Osteoblast (primary cell): ENCODE measurements around the gene HDAC1. TPM values are rescaled to one million over a fixed set of nuclear protein-coding genes. Genes with fewer than 3 reads are reported as not detected.

Experiments
- DNase-seq: peaks from one replicate; pipeline ENCODE4 v3.0.0; 2011; ENCODE audit warnings: low spot score, mixed read lengths; ENCODE audit not compliant: insufficient read length; ENCODE audit errors: missing footprints
- H2AFZ ChIP-seq: 2 replicates; pipeline ENCODE4 v1.6.0; 2011; ENCODE audit warnings: mild to moderate bottlenecking, low read length
- H3K27ac ChIP-seq: 2 replicates; pipeline ENCODE4 v1.5.1; 2011; ENCODE audit warnings: mild to moderate bottlenecking, low read depth, low read length, moderate library complexity
- H3K27me3 ChIP-seq: 2 replicates; pipeline ENCODE4 v1.6.0; 2012; ENCODE audit warnings: mild to moderate bottlenecking, control low read depth, inconsistent platforms, low read length, moderate library complexity; ENCODE audit not compliant: insufficient read depth
- H3K36me3 ChIP-seq: 2 replicates; pipeline ENCODE4 v1.5.1; 2011; ENCODE audit warnings: mild to moderate bottlenecking, low read length, control low read depth, moderate library complexity; ENCODE audit not compliant: insufficient read depth
- H3K4me1 ChIP-seq: 2 replicates; pipeline ENCODE4 v1.5.1; 2011; ENCODE audit warnings: mild to moderate bottlenecking, low read length, control low read depth, moderate library complexity; ENCODE audit not compliant: insufficient read depth
- H3K4me2 ChIP-seq: 2 replicates; pipeline ENCODE4 v1.6.0; 2011; ENCODE audit warnings: mild to moderate bottlenecking, low read length; ENCODE audit not compliant: insufficient read depth
- H3K4me3 ChIP-seq: fragments of 200-600 bp; sonication (generic); 3 replicates; pipeline ENCODE4 v1.5.1; 2012; ENCODE audit warnings: mild to moderate bottlenecking, low read length, inconsistent platforms; ENCODE audit not compliant: insufficient read depth
- H3K79me2 ChIP-seq: 2 replicates; pipeline ENCODE4 v1.6.0; 2012; ENCODE audit warnings: mild to moderate bottlenecking, low read length, control low read depth, inconsistent platforms; ENCODE audit not compliant: insufficient read depth
- H3K9me3 ChIP-seq: 2 replicates; pipeline ENCODE4 v1.5.1; 2011; ENCODE audit warnings: low read depth, low read length, control low read depth
- H4K20me1 ChIP-seq: 2 replicates; pipeline ENCODE4 v1.6.0; 2012; ENCODE audit warnings: mild to moderate bottlenecking, low read length, control low read depth; ENCODE audit not compliant: insufficient read depth
- CTCF ChIP-seq: IDR thresholded peaks from 2 replicates; pipeline ENCODE4 v1.5.1; 2011; ENCODE audit warnings: mild to moderate bottlenecking, low read depth, low read length, moderate library complexity; ENCODE audit errors: extremely low read depth
- small RNA-seq: library from RNA; depleted of rRNA; stranded (forward); fragments of <200 nt; gene quantifications from one replicate; pipeline ENCODE3, GENCODE V24; 2012
- total RNA-seq: library from RNA; depleted of rRNA; stranded (reverse); fragments of >200 nt; gene quantifications from 2 replicates; pipeline ENCODE4 v1.2.3, GENCODE V29; 2012

The HDAC1 gene
- total RNA-seq, 1 donor: 44.5 TPM

- H3K36me3 ChIP-seq: peaks cover 86% of the 10 kb centered on the region
- H3K9me3 ChIP-seq: no peaks in the 10 kb centered on the region
- no peak for DNase-seq
- no peak overlapping the region for H3K4me2 ChIP-seq
- no peaks in the 10 kb centered on the region for H3K79me2 ChIP-seq
- no peaks in the 10 kb centered on the region for H4K20me1 ChIP-seq
- no peak for TF ChIP-seq CTCF
- no peaks in the 10 kb centered on the region for H3K4me1 ChIP-seq
- H3K27ac ChIP-seq: no peak overlapping the region
- H2AFZ ChIP-seq: no peak overlapping the region
- no peaks in the 10 kb centered on the region for H3K27me3 ChIP-seq
- H3K4me3 ChIP-seq: no peak overlapping the region
These were observed 85.8 kb downstream of the HDAC1 start for GRCh38 chr1:32377541-32378220.

GRCh38 chr1:32380057-32380456 lies 88.2 kb downstream of the HDAC1 start:
- Histone ChIP-seq H3K4me3 (no peak overlapping the region), H3K4me2 (no peak overlapping the region), H3K4me1 (no peaks in the 10 kb centered on the region), H2AFZ (no peak overlapping the region), H3K27ac (no peak overlapping the region), H3K27me3 (no peaks in the 10 kb centered on the region), H3K36me3 (peaks cover 93% of the 10 kb centered on the region), H3K79me2 (no peaks in the 10 kb centered on the region), H4K20me1 (no peaks in the 10 kb centered on the region), H3K9me3 (no peaks in the 10 kb centered on the region)
- TF ChIP-seq CTCF: no peak
- DNase-seq: no peak

Small RNAs within 50 kb of the gene (small RNA-seq; reads per million reads assigned to genes)
- gene RF00017 (not detected), gene RF00019 (not detected)

Other genes starting within 250 kb of the HDAC1 start
- gene TMEM39B, start 219.1 kb upstream of the HDAC1 start, total RNA-seq: 4.7 and 5.6 TPM in 2 replicates
- gene KPNA6, start 184.0 kb upstream of the HDAC1 start, total RNA-seq: 64.8 and 65.5 TPM in 2 replicates
- 136 and 140 TPM in 2 replicates for gene TXLNA, start 112.4 kb upstream of the HDAC1 start, total RNA-seq
- 8.0 and 11.8 TPM in 2 replicates for gene CCDC28B, start 91.5 kb upstream of the HDAC1 start, total RNA-seq
- gene IQCC, start 86.4 kb upstream of the HDAC1 start, total RNA-seq: 1.8 TPM in 2 replicates
- under 0.01 TPM in 1 of 2 replicates, not detected in the other for gene DCDC2B, start 83.0 kb upstream of the HDAC1 start, total RNA-seq
- 21.5 and 24.2 TPM in 2 replicates for gene TMEM234, start 69.7 kb upstream of the HDAC1 start, total RNA-seq
- gene EIF3I, start 69.7 kb upstream of the HDAC1 start, total RNA-seq: 253 and 255 TPM in 2 replicates
- gene FAM167B, start 44.9 kb upstream of the HDAC1 start, total RNA-seq: 2.5 and 4.4 TPM in 2 replicates
- 0.29 TPM in 1 of 2 replicates, not detected in the other for gene LCK, start 40.8 kb upstream of the HDAC1 start, total RNA-seq
- 15.9 and 16.6 TPM in 2 replicates for gene MARCKSL1, start 44.1 kb downstream of the HDAC1 start, total RNA-seq
- gene FAM229A, start 70.4 kb downstream of the HDAC1 start, total RNA-seq: 1.8 and 2.5 TPM in 2 replicates
- 1.5 and 1.8 TPM in 2 replicates for gene TSSK3, start 70.5 kb downstream of the HDAC1 start, total RNA-seq
- gene BSDC1, start 102.4 kb downstream of the HDAC1 start, total RNA-seq: 68.0 and 69.0 TPM in 2 replicates
- gene ZBTB8B, start 173.0 kb downstream of the HDAC1 start, total RNA-seq: under 0.01 TPM in 2 replicates
- 9.8 and 10.6 TPM in 2 replicates for gene ZBTB8A, start 247.3 kb downstream of the HDAC1 start, total RNA-seq